Stimulated activated CD4-positive, alpha-beta T cell treated with anti-CD3 and anti-CD28 coated beads, Interleukin-1b, Interleukin-23, amount 100 ng/mL, for 4 hours (primary cell): ENCODE measurements around the gene IL12RB2.

Experiments used
- DNase-seq, 2 donors: peaks; one replicate each; pipeline ENCODE4 v3.0.0-alpha.2; 2020; ENCODE audit warnings: low read depth in 2 of 2

IL12RB2 gene

GRCh38 chr1:67307251-67308060 is at the start of gene IL12RB2:
TSS of gene IL12RB2 (plus strand) at chr1:67307873. CDS start at chr1:67320369, 12,496 bp downstream.
- peak; percentile 12 to 52 for DNase-seq

- peak in 1 of 2 donors; percentile 20 for DNase-seq
Observed at GRCh38 chr1:67261680-67262079, 46.0 kb upstream of the IL12RB2 start.

- DNase-seq, result no peak
Observed at GRCh38 chr1:67262735-67263134, 44.9 kb upstream of the IL12RB2 start.

GRCh38 chr1:67264152-67264551 is 43.5 kb upstream of the IL12RB2 start:
- DNase-seq, result no peak

GRCh38 chr1:67264899-67265298 is 42.8 kb upstream of the IL12RB2 start:
- DNase-seq, result no peak

GRCh38 chr1:67269061-67269460 is 38.6 kb upstream of the IL12RB2 start:
- no peak for DNase-seq

- no peak for DNase-seq
Observed at GRCh38 chr1:67270541-67270940, 37.1 kb upstream of the IL12RB2 start.

GRCh38 chr1:67273591-67273990 is 34.1 kb upstream of the IL12RB2 start:
- no peak for DNase-seq

GRCh38 chr1:67274623-67275325 is 32.9 kb upstream of the IL12RB2 start:
- DNase-seq, result peak in 1 of 2 donors; percentile 7

GRCh38 chr1:67280696-67281095 is 27.0 kb upstream of the IL12RB2 start:
- no peak for DNase-seq

GRCh38 chr1:67281244-67281643 is 26.4 kb upstream of the IL12RB2 start:
- no peak for DNase-seq

- no peak for DNase-seq
Observed at GRCh38 chr1:67285780-67286488, 21.7 kb upstream of the IL12RB2 start.

- DNase-seq, result no peak
Observed at GRCh38 chr1:67290236-67290635, 17.4 kb upstream of the IL12RB2 start.

GRCh38 chr1:67294836-67295617 is 12.6 kb upstream of the IL12RB2 start:
- DNase-seq, result no peak

GRCh38 chr1:67298762-67299161 is 8.9 kb upstream of the IL12RB2 start:
- no peak for DNase-seq

- no peak for DNase-seq
Observed at GRCh38 chr1:67299296-67299695, 8.4 kb upstream of the IL12RB2 start.

GRCh38 chr1:67300561-67300960 is 7.1 kb upstream of the IL12RB2 start:
- no peak for DNase-seq

GRCh38 chr1:67304023-67304422 is 3.6 kb upstream of the IL12RB2 start:
- DNase-seq, result no peak

- DNase-seq, result no peak
Observed at GRCh38 chr1:67306547-67306946, 1.1 kb upstream of the IL12RB2 start.

GRCh38 chr1:67308136-67308535 is 463 bp downstream of the IL12RB2 start:
- no peak for DNase-seq

GRCh38 chr1:67312615-67313014 is 4.9 kb downstream of the IL12RB2 start:
- no peak for DNase-seq
